GM23338 (cell line): ENCODE results near the gene ENTPD8. TPM values are rescaled to one million over a fixed set of nuclear protein-coding genes. Genes with fewer than 3 reads are reported as not detected.

Experiments
- CREB1 ChIP-seq: fragments of 250-450 bp; sonication (Bioruptor Pico); IDR thresholded peaks from 2 replicates; pipeline ENCODE4 v1.5.0; 2020; ENCODE audit warnings: low read depth, mild to moderate bottlenecking, moderate library complexity
- EZH2phosphoT487 ChIP-seq: fragments of 200-600 bp; sonication (generic); IDR thresholded peaks from one replicate; pipeline ENCODE4 v1.8.1; 2018; ENCODE audit warnings: antibody characterized with exemption; ENCODE audit not compliant: unreplicated experiment
- NANOG ChIP-seq: IDR thresholded peaks from 2 replicates; pipeline ENCODE4 v1.6.1; 2016; ENCODE audit warnings: antibody characterized with exemption, borderline replicate concordance
- REST ChIP-seq: IDR thresholded peaks from one replicate; pipeline ENCODE4 v1.6.1; 2018; ENCODE audit warnings: antibody characterized with exemption; ENCODE audit not compliant: unreplicated experiment
- STAT1 ChIP-seq: IDR thresholded peaks from one replicate; pipeline ENCODE4 v1.6.1; 2016; ENCODE audit warnings: antibody characterized with exemption; ENCODE audit not compliant: unreplicated experiment
- ZNF114 ChIP-seq: fragments of 250-450 bp; sonication (Bioruptor Pico); IDR thresholded peaks from 2 replicates; pipeline ENCODE4 v1.5.0; 2020; ENCODE audit warnings: mild to moderate bottlenecking, moderate library complexity
- ZNF331 ChIP-seq: fragments of 250-450 bp; sonication (Bioruptor Pico); IDR thresholded peaks from 2 replicates; pipeline ENCODE4 v1.5.0; 2020; ENCODE audit warnings: low read depth, mild to moderate bottlenecking, moderate library complexity
- ZNF462 ChIP-seq: fragments of 250-450 bp; sonication (Bioruptor Pico); IDR thresholded peaks from 2 replicates; pipeline ENCODE4 v1.5.0; 2020; ENCODE audit warnings: mild to moderate bottlenecking, moderate library complexity
- polyA plus RNA-seq: library from polyadenylated mRNA; unstranded; fragments of >200 nt; fragmentation: Nextera tagmentation; extraction: Ambion mirVana; gene quantifications from 2 replicates; pipeline ENCODE4 v1.2.1, GENCODE V29; 2016
- total RNA-seq: library from RNA; depleted of rRNA; stranded (reverse); fragments of >200 nt; shearing (Covaris generic); gene quantifications from 2 replicates; pipeline ENCODE4 v1.2.3, GENCODE V29; 2014
- TF ChIP-seq, protein P1 (sequence below), 2 experiments: fragments of 200-600 bp in 1 of 2; sonication (generic) in 1 of 2; conservative IDR thresholded peaks; 2 replicates each; pipeline versions ENCODE4 v1.5.1 to v1.6.1; 2016 to 2017; ENCODE audit warnings: antibody characterized with exemption in 2 of 2, low read depth in 2 of 2, mild to moderate bottlenecking in 2 of 2, moderate library complexity in 1 of 2
- TF ChIP-seq, protein P2 (sequence below): IDR thresholded peaks from 2 replicates; pipeline ENCODE4 v1.6.1; 2016; ENCODE audit warnings: antibody characterized with exemption

ENTPD8 gene
- total and polyA plus RNA-seq, 2 experiments from 2014 or later, result 0.42 to 0.89 TPM

DNA sequence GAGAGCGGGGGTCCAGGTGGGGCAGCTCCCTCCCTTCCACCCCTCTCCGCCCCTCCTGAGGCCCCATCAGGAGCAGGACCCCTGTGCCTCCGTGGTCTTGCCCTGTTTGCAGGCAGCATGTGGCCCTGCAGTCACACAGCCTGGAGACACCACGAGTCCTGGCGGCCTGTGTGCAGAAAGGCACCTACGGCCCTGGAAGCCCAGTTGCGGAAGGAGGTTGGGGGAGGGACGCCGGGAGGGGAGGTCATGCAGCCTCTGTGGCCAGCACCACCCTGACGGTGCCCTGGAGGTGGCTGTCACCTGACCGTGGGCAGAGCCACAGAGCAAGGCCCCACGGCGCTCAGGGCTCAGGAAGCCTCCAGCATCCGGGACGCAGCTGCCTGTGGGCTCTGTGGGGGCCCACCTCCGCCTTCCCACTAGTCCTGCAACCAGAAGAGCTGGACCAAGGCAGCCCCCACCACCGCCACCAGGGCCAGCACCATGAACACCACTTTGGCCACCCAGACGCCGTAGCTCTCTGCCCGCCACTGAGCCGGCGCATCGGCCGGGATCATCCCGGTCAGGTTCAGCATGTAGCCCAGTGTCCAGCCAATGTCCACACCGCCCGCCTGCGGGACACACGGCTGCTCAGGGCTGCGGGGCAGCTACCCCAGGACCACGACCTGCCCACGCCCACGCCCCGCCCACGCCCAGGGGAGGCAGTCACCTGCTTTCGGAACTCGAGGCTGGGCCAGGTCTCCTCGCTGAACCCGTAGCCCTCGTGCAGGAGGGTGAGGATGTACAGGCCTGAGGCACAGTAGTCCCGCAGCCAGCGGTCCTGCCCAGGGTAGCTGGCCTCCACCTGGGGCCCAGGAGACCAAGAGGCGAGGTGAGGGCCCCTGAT, 6.4 kb downstream of the ENTPD8 start (continued):
- no peak for TF ChIP-seq ZNF462 (CRISPR knock-in tag)
- no peak for TF ChIP-seq REST
- TF ChIP-seq ZNF114, result no peak
- no peak for TF ChIP-seq STAT1
- no peak for TF ChIP-seq CREB1 (CRISPR knock-in tag)
- TF ChIP-seq, protein P1, sequence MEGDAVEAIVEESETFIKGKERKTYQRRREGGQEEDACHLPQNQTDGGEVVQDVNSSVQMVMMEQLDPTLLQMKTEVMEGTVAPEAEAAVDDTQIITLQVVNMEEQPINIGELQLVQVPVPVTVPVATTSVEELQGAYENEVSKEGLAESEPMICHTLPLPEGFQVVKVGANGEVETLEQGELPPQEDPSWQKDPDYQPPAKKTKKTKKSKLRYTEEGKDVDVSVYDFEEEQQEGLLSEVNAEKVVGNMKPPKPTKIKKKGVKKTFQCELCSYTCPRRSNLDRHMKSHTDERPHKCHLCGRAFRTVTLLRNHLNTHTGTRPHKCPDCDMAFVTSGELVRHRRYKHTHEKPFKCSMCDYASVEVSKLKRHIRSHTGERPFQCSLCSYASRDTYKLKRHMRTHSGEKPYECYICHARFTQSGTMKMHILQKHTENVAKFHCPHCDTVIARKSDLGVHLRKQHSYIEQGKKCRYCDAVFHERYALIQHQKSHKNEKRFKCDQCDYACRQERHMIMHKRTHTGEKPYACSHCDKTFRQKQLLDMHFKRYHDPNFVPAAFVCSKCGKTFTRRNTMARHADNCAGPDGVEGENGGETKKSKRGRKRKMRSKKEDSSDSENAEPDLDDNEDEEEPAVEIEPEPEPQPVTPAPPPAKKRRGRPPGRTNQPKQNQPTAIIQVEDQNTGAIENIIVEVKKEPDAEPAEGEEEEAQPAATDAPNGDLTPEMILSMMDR (conservative IDR thresholded peaks at IDR 0.05; ENCODE audit: low read depth in 2 of 2), result no peak
- TF ChIP-seq NANOG, result no peak
- TF ChIP-seq, protein P2, sequence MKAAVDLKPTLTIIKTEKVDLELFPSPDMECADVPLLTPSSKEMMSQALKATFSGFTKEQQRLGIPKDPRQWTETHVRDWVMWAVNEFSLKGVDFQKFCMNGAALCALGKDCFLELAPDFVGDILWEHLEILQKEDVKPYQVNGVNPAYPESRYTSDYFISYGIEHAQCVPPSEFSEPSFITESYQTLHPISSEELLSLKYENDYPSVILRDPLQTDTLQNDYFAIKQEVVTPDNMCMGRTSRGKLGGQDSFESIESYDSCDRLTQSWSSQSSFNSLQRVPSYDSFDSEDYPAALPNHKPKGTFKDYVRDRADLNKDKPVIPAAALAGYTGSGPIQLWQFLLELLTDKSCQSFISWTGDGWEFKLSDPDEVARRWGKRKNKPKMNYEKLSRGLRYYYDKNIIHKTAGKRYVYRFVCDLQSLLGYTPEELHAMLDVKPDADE, result no peak
- TF ChIP-seq ZNF331 (CRISPR knock-in tag), result no peak
- TF ChIP-seq EZH2phosphoT487, result no peak
